ENCODE results near the gene VTI1A.

DNA sequence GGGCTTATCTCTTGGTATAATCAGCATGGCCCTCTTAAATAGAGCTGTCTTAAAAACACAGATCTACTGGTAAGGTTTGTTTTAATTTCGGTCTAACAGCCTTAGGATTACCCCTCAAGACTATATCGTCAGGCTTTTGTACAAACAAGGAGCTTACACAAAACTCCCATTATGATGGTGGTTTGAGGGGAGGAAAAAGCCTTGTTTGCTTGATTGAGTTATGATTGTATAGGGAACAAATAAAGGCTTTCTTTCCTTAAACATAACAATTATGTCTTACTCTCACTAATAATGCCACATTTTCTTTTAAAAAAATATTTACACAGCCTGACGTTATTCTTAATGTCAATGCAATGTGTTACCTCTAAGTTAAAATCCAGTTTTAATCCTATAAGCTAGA lies 314.2 kb downstream of the VTI1A start:
- TF ChIP-seq, protein P1, sequence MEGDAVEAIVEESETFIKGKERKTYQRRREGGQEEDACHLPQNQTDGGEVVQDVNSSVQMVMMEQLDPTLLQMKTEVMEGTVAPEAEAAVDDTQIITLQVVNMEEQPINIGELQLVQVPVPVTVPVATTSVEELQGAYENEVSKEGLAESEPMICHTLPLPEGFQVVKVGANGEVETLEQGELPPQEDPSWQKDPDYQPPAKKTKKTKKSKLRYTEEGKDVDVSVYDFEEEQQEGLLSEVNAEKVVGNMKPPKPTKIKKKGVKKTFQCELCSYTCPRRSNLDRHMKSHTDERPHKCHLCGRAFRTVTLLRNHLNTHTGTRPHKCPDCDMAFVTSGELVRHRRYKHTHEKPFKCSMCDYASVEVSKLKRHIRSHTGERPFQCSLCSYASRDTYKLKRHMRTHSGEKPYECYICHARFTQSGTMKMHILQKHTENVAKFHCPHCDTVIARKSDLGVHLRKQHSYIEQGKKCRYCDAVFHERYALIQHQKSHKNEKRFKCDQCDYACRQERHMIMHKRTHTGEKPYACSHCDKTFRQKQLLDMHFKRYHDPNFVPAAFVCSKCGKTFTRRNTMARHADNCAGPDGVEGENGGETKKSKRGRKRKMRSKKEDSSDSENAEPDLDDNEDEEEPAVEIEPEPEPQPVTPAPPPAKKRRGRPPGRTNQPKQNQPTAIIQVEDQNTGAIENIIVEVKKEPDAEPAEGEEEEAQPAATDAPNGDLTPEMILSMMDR (IDR thresholded peaks at IDR 0.05; ENCODE audit: insufficient read depth, low read depth, low read length) = no peak
- TF ChIP-seq EZH2 (IDR thresholded peaks at IDR 0.05; ENCODE audit: insufficient read depth, low read length) = no peak

All from astrocyte (in vitro differentiated cells and primary cell).